ES-I3 (cell line): ENCODE data around the gene ACER1.

ENCODE experiments used
- H3K36me3 ChIP-seq: 2 replicates; pipeline ENCODE4 v1.6.1; 2013; ENCODE audit warnings: mild to moderate bottlenecking, low read length, control low read depth, moderate library complexity; ENCODE audit not compliant: insufficient read depth
- H3K4me1 ChIP-seq: 2 replicates; pipeline ENCODE4 v1.6.1; 2013; ENCODE audit warnings: mild to moderate bottlenecking, control low read depth, low read length; ENCODE audit not compliant: insufficient read depth
- H3K9ac ChIP-seq: 2 replicates; pipeline ENCODE4 v1.6.1; 2013; ENCODE audit warnings: low read depth, mild to moderate bottlenecking, low read length, moderate library complexity
- H3K9me3 ChIP-seq: 2 replicates; pipeline ENCODE4 v1.6.1; 2013; ENCODE audit warnings: mild to moderate bottlenecking, low read length, moderate library complexity; ENCODE audit not compliant: control insufficient read depth, insufficient read depth

ACER1 gene

GRCh38 chr19:6260912-6261650, 72.3 kb downstream of the ACER1 start:
- Histone ChIP-seq H3K36me3 (peaks cover 7% of the 10 kb centered on the region), H3K4me1 (peaks cover 5% of the 10 kb centered on the region; the same call in 1 of the 2 replicates), H3K9ac (no peak overlapping the region), H3K9me3 (no peaks in the 10 kb centered on the region)

- Histone ChIP-seq H3K9ac (no peak overlapping the region), H3K36me3 (peaks cover 7% of the 10 kb centered on the region), H3K4me1 (peaks cover 5% of the 10 kb centered on the region; the same call in 1 of the 2 replicates), H3K9me3 (no peaks in the 10 kb centered on the region)
These were observed 73.0 kb downstream of the ACER1 start for GRCh38 chr19:6260376-6260775.

GRCh38 chr19:6259312-6259861, 74.0 kb downstream of the ACER1 start:
- Histone ChIP-seq H3K9me3 (no peaks in the 10 kb centered on the region), H3K9ac (no peak overlapping the region), H3K4me1 (peaks cover 3% of the 10 kb centered on the region; the same call in 1 of the 2 replicates), H3K36me3 (peaks cover 7% of the 10 kb centered on the region)

GRCh38 chr19:6258812-6259311, 74.5 kb downstream of the ACER1 start:
- peaks cover 7% of the 10 kb centered on the region for H3K36me3 ChIP-seq

More at GRCh38 chr19:6258812-6259311, 74.5 kb downstream of the ACER1 start:
- no peak overlapping the region for H3K9ac ChIP-seq
- no peaks in the 10 kb centered on the region; the same call in 1 of the 2 replicates for H3K4me1 ChIP-seq
- no peaks in the 10 kb centered on the region for H3K9me3 ChIP-seq
